ENCODE data around the gene AVPR2.

AVPR2 gene

GRCh38 chrX:153870288-153870690, 34.2 kb upstream of the AVPR2 start:
- H3K4me3 ChIP-seq (ENCODE audit: low read depth, low read length), result no peak overlapping the region
- DNase-seq (ENCODE audit: low read depth), result no peak

- DNase-seq (ENCODE audit: low read depth), result no peak
- no peak overlapping the region for H3K4me3 ChIP-seq (ENCODE audit: low read depth, low read length)
These were observed 33.6 kb upstream of the AVPR2 start for GRCh38 chrX:153870791-153871360.

- H3K4me3 ChIP-seq (ENCODE audit: low read depth, low read length), result no peak overlapping the region
- DNase-seq (ENCODE audit: low read depth), result no peak
These were observed 33.0 kb upstream of the AVPR2 start for GRCh38 chrX:153871451-153871850.

- DNase-seq (ENCODE audit: low read depth), result no peak
- no peak overlapping the region for H3K4me3 ChIP-seq (ENCODE audit: low read depth, low read length)
These were observed 32.3 kb upstream of the AVPR2 start for GRCh38 chrX:153871946-153872878.

GRCh38 chrX:153873282-153874084, 31.0 kb upstream of the AVPR2 start:
- no peak overlapping the region for H3K4me3 ChIP-seq (ENCODE audit: low read depth, low read length)
- DNase-seq (ENCODE audit: low read depth), result no peak

- H3K4me3 ChIP-seq (ENCODE audit: low read depth, low read length), result no peak overlapping the region
- DNase-seq (ENCODE audit: low read depth), result no peak
These were observed 30.4 kb upstream of the AVPR2 start for GRCh38 chrX:153874085-153874365.

- no peak for DNase-seq (ENCODE audit: low read depth)
- H3K4me3 ChIP-seq (ENCODE audit: low read depth, low read length), result no peak overlapping the region
These were observed 29.9 kb upstream of the AVPR2 start for GRCh38 chrX:153874366-153875125.

GRCh38 chrX:153875391-153876111, 28.9 kb upstream of the AVPR2 start:
- DNase-seq (ENCODE audit: low read depth), result no peak
- no peak overlapping the region for H3K4me3 ChIP-seq (ENCODE audit: low read depth, low read length)

GRCh38 chrX:153876112-153876491, 28.4 kb upstream of the AVPR2 start:
- H3K4me3 ChIP-seq (ENCODE audit: low read depth, low read length), result no peak overlapping the region
- DNase-seq (ENCODE audit: low read depth), result no peak

GRCh38 chrX:153877571-153878261, 26.8 kb upstream of the AVPR2 start:
- no peak overlapping the region for H3K4me3 ChIP-seq (ENCODE audit: low read depth, low read length)
- no peak for DNase-seq (ENCODE audit: low read depth)

- H3K4me3 ChIP-seq (ENCODE audit: low read depth, low read length), result no peak overlapping the region
- DNase-seq (ENCODE audit: low read depth), result no peak
These were observed 26.1 kb upstream of the AVPR2 start for GRCh38 chrX:153878345-153878744.

- no peak overlapping the region for H3K4me3 ChIP-seq (ENCODE audit: low read depth, low read length)
- DNase-seq (ENCODE audit: low read depth), result no peak
These were observed 25.4 kb upstream of the AVPR2 start for GRCh38 chrX:153878969-153879653.

- no peak overlapping the region for H3K4me3 ChIP-seq (ENCODE audit: low read depth, low read length)
- DNase-seq (ENCODE audit: low read depth), result no peak
These were observed 24.6 kb upstream of the AVPR2 start for GRCh38 chrX:153879741-153880439.

GRCh38 chrX:153880440-153880815, 24.0 kb upstream of the AVPR2 start:
- H3K4me3 ChIP-seq (ENCODE audit: low read depth, low read length), result no peak overlapping the region
- no peak for DNase-seq (ENCODE audit: low read depth)

- H3K4me3 ChIP-seq (ENCODE audit: low read depth, low read length), result no peak overlapping the region
- no peak for DNase-seq (ENCODE audit: low read depth)
These were observed 23.2 kb upstream of the AVPR2 start for GRCh38 chrX:153881281-153881680.

GRCh38 chrX:153882086-153882498, 22.4 kb upstream of the AVPR2 start:
- no peak for DNase-seq (ENCODE audit: low read depth)
- no peak overlapping the region for H3K4me3 ChIP-seq (ENCODE audit: low read depth, low read length)

GRCh38 chrX:153882557-153882956, 21.9 kb upstream of the AVPR2 start:
- no peak overlapping the region for H3K4me3 ChIP-seq (ENCODE audit: low read depth, low read length)
- no peak for DNase-seq (ENCODE audit: low read depth)
